Measurements from ENCODE around the gene KIAA1958. TPM values are rescaled to one million over a fixed set of nuclear protein-coding genes. Genes with fewer than 3 reads are reported as not detected.

KIAA1958 gene
- polyA plus RNA-seq, 1 of the 3 experiments (the other 2 are of a cell fraction), result 1.6 TPM

DNA sequence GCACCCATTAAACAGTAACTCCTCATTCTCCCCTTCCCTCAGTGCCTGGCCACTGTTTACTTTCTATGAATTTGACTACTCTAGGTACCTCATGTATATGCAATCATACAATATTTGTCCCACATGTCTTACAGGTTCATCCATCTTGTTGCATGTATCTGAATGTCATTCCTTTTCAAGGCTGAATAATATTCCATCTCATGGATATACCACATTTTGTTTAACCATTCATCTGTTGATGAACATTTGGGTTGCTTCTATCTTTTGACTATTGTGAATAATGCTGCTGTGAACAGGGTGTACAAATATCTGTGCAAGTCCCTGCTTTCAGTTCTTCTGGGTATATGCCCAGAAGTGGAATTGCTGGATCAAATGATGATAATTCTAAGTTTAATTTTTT is 190.4 kb downstream of the KIAA1958 start:
- ChIA-PET POLR2A (no interaction called here), CTCF (no interaction called here)
- no peak overlapping the region for H3K4me3 ChIP-seq (ENCODE audit: low read depth in 2 of 2, low read length in 1 of 2)
- H4K20me1 ChIP-seq (ENCODE audit: insufficient read depth), result no peaks in the 10 kb centered on the region
- H3K9me2 ChIP-seq, result no peaks in the 10 kb centered on the region
- no peaks in the 10 kb centered on the region for H3K27me3 ChIP-seq (ENCODE audit: insufficient read depth)
- no peaks in the 10 kb centered on the region for H3K4me1 ChIP-seq (ENCODE audit: control insufficient read depth in 1 of 2, insufficient read depth in 2 of 2, low read depth in 1 of 2, low read length in 1 of 2)
- no peak for TF ChIP-seq EZH2phosphoT487 (IDR thresholded peaks at IDR 0.05; ENCODE audit: borderline replicate concordance, low read depth)
- H3K36me3 ChIP-seq (replicated peaks in 1 of 2; ENCODE audit: control insufficient read depth in 1 of 2, insufficient read depth in 2 of 2, low read length in 1 of 2), result no peaks in the 10 kb centered on the region
- no peak overlapping the region for H3K9ac ChIP-seq
- no peaks in the 10 kb centered on the region for H3F3A ChIP-seq (replicated peaks; ENCODE audit: insufficient read depth)
- no peak overlapping the region for H3K4me2 ChIP-seq
- no peaks in the 10 kb centered on the region for H3K9me3 ChIP-seq
- no peak for DNase-seq
- H3K27ac ChIP-seq (ENCODE audit: low read depth in 2 of 2, low read length in 1 of 2), result no peak overlapping the region
- H3K79me2 ChIP-seq (ENCODE audit: insufficient read depth), result no peaks in the 10 kb centered on the region
- no peak overlapping the region for H2AFZ ChIP-seq (ENCODE audit: low read depth)

DNA sequence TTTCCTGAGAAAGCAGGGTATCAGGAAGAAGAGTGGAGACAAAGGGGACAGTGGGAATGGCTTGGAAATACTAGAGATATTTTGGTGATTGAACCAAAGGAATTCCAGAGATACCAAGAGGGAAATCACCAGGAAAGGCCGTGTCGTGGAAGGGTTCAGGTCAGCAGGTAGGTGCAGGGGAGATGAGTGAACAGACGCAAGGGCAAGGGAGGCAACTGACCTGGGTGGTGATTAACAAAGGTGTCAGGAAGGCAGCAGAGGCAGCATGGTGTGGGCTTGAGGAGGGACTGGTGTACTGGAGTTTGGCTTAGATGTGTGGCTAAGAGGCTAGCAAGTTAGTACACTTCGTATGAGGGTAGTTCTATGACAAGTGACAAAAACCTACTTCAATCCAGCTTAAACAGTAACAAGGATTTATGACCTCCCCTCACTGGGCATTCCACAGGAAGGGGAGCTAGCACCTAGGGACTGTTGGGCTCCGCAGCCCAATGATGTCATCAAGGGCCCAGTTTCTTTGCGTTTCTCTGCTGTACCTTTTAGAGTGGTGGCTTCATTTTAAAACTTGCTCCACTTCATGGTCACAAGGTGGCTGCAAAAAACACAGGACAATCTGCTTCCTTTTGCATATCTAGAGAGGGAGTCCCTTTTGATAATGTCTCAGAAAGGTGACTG is 194.2 kb downstream of the KIAA1958 start:
- H3K9ac ChIP-seq, result no peak overlapping the region
- no peaks in the 10 kb centered on the region for H4K20me1 ChIP-seq (ENCODE audit: insufficient read depth)
- no peak overlapping the region for H3K27ac ChIP-seq (ENCODE audit: low read depth in 2 of 2, low read length in 1 of 2)
- no peak overlapping the region for H2AFZ ChIP-seq (ENCODE audit: low read depth)
- H3K79me2 ChIP-seq (ENCODE audit: insufficient read depth), result no peaks in the 10 kb centered on the region
- H3K27me3 ChIP-seq (ENCODE audit: insufficient read depth), result no peaks in the 10 kb centered on the region
- H3F3A ChIP-seq (replicated peaks; ENCODE audit: insufficient read depth), result no peaks in the 10 kb centered on the region
- WGBS (ENCODE audit: low lambda C conversion rate), result 98% methylated on average over 6 of the region's 6 CpGs
- H3K36me3 ChIP-seq (replicated peaks in 1 of 2; ENCODE audit: control insufficient read depth in 1 of 2, insufficient read depth in 2 of 2, low read length in 1 of 2), result no peaks in the 10 kb centered on the region
- no peak overlapping the region for H3K4me3 ChIP-seq (ENCODE audit: low read depth in 2 of 2, low read length in 1 of 2)
- CTCF ChIA-PET, result interaction anchor here (0.6 to 0.7 kb wide), 2 partner anchors 18 to 52 kb away, joined by 3 to 4 read pairs; no protein-coding TSS in a partner anchor
- no peaks in the 10 kb centered on the region for H3K9me3 ChIP-seq
- no peaks in the 10 kb centered on the region for H3K9me2 ChIP-seq
- POLR2A ChIA-PET, result no interaction called here
- TF ChIP-seq EZH2phosphoT487 (IDR thresholded peaks at IDR 0.05; ENCODE audit: borderline replicate concordance, low read depth) (no peak), MXI1 (IDR thresholded peaks at IDR 0.05; ENCODE audit: low read depth, low read length) (no peak), NFIC (IDR thresholded peaks at IDR 0.05; ENCODE audit: borderline replicate concordance) (no peak), RCOR1 (IDR thresholded peaks at IDR 0.05; ENCODE audit: low read length) (no peak), FOXJ3 (CRISPR knock-in tag; IDR thresholded peaks at IDR 0.05) (no peak), FOXM1 (IDR thresholded peaks at IDR 0.05; ENCODE audit: low read depth) (no peak)
- TF ChIP-seq, protein P1, sequence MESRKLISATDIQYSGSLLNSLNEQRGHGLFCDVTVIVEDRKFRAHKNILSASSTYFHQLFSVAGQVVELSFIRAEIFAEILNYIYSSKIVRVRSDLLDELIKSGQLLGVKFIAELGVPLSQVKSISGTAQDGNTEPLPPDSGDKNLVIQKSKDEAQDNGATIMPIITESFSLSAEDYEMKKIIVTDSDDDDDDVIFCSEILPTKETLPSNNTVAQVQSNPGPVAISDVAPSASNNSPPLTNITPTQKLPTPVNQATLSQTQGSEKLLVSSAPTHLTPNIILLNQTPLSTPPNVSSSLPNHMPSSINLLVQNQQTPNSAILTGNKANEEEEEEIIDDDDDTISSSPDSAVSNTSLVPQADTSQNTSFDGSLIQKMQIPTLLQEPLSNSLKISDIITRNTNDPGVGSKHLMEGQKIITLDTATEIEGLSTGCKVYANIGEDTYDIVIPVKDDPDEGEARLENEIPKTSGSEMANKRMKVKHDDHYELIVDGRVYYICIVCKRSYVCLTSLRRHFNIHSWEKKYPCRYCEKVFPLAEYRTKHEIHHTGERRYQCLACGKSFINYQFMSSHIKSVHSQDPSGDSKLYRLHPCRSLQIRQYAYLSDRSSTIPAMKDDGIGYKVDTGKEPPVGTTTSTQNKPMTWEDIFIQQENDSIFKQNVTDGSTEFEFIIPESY (IDR thresholded peaks at IDR 0.05; ENCODE audit: borderline replicate concordance, low read depth), result no peak
- TF ChIP-seq, protein P2, sequence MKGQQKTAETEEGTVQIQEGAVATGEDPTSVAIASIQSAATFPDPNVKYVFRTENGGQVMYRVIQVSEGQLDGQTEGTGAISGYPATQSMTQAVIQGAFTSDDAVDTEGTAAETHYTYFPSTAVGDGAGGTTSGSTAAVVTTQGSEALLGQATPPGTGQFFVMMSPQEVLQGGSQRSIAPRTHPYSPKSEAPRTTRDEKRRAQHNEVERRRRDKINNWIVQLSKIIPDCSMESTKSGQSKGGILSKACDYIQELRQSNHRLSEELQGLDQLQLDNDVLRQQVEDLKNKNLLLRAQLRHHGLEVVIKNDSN (IDR thresholded peaks at IDR 0.05; ENCODE audit: borderline replicate concordance, low read depth), result no peak
- H3K4me1 ChIP-seq (ENCODE audit: control insufficient read depth in 1 of 2, insufficient read depth in 2 of 2, low read depth in 1 of 2, low read length in 1 of 2), result no peaks in the 10 kb centered on the region
- H3K4me2 ChIP-seq, result no peak overlapping the region
- DNase-seq, result no peak
